ENCODE results near the gene ERICH6B. TPM values are rescaled to one million over a fixed set of nuclear protein-coding genes. Genes with fewer than 3 reads are reported as not detected.
"Not testable (repeated sequence)": the region's sequence is repeated elsewhere in the genome, so short reads cannot be mapped to it uniquely, and the experiment has no call there.

ERICH6B gene
- total RNA-seq, 2 donors from 2014 or later = not detected

DNA sequence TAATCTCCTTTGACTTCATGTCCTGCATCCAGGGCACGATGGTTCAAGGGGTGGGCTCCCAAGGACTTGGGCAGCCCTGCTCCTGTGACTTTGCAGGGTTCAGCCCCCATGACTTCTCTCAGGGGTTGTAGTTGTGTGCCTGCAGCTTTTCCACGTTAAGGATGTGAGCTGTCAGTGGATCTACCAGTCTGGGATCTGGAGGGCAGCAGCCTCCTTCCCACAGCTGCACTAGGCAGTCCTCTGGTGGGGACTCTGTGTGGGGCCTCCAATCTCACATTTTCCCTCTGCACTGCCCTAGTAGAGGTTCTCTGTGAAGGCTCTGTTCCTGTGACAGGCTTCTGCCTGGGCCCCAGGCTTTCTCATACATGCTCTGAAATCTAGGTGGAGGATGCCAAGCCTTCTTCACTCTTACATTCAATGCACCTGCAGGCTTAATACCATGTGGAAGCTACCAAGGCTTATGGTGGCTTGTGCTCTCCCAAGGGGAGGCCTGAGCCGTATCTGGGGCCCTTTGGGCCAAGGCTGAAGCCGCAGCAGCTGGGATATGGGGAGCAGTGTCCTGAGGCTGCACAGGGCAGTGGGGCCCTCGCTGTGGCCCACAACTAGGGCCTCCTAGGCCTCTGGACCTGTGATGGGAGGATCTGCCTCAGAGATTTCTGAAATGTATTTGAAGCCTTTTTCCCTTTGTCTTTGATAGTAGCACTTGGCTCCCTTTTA, 39.3 kb upstream of the ERICH6B start:
- no peaks in the 10 kb centered on the region for H3K27me3 ChIP-seq
- no peak overlapping the region for H3K4me3 ChIP-seq
- H3K36me3 ChIP-seq (replicated peaks in 1 of 2; ENCODE audit: insufficient read depth in 1 of 2, low read depth in 2 of 2) = no peaks in the 10 kb centered on the region
- 74 to 77% methylated on average over 4 to 5 of the region's 5 CpGs for WGBS, 2 donors
- no peak overlapping the region for H3K27ac ChIP-seq
- H3K4me1 ChIP-seq = no peaks in the 10 kb centered on the region
- ATAC-seq (no peak), DNase-seq (no peak)
- intact Hi-C loops (cut with DNase I) = no loop called here
- TF ChIP-seq POLR2A (IDR thresholded peaks at IDR 0.05) = no peak
- TF ChIP-seq, protein P1, sequence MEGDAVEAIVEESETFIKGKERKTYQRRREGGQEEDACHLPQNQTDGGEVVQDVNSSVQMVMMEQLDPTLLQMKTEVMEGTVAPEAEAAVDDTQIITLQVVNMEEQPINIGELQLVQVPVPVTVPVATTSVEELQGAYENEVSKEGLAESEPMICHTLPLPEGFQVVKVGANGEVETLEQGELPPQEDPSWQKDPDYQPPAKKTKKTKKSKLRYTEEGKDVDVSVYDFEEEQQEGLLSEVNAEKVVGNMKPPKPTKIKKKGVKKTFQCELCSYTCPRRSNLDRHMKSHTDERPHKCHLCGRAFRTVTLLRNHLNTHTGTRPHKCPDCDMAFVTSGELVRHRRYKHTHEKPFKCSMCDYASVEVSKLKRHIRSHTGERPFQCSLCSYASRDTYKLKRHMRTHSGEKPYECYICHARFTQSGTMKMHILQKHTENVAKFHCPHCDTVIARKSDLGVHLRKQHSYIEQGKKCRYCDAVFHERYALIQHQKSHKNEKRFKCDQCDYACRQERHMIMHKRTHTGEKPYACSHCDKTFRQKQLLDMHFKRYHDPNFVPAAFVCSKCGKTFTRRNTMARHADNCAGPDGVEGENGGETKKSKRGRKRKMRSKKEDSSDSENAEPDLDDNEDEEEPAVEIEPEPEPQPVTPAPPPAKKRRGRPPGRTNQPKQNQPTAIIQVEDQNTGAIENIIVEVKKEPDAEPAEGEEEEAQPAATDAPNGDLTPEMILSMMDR (IDR thresholded peaks at IDR 0.05) = no peak
- no peaks in the 10 kb centered on the region for H3K9me3 ChIP-seq

GRCh38 chr13:45645263-45645662, 29.7 kb upstream of the ERICH6B start:
- WGBS, 2 donors = 68% methylated on average over 16 of the region's 17 CpGs; no CpG with 5 or more reads in 1 of the 2 donors
- intact Hi-C loops (cut with DNase I); ATAC-seq: not testable (repeated sequence)

DNA sequence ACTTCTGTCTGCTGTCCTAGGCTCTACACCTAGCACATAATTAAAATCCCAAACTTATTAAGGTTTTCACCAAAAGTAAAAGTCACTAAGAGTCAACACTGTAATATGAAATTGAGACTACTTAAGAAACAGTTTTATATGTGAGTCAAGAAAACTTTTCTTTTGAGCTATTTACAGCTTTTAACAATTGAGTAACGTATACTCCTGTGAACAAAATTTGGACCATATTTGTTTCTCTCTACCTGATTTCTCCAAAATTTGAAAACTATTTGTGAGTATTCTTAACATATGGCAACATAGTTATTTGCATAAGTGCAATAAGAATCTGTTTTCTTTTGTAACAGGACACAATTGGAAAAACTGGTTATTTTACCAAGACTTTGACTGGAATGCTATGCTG, 26.6 kb upstream of the ERICH6B start:
- H3K36me3 ChIP-seq (replicated peaks in 1 of 2; ENCODE audit: insufficient read depth in 1 of 2, low read depth in 2 of 2); H3K4me3 ChIP-seq; H3K9me3 ChIP-seq; H3K27ac ChIP-seq; H3K4me1 ChIP-seq; intact Hi-C loops (cut with DNase I); ATAC-seq; H3K27me3 ChIP-seq; DNase-seq: not testable (repeated sequence)
- 91 to 93% methylated on average over 1 of the region's 1 CpG for WGBS, 2 donors

More at GRCh38 chr13:45645263-45645662, 29.7 kb upstream of the ERICH6B start:
- not testable (repeated sequence) for H3K27me3 ChIP-seq; H3K27ac ChIP-seq; H3K4me3 ChIP-seq; H3K36me3 ChIP-seq (replicated peaks in 1 of 2; ENCODE audit: insufficient read depth in 1 of 2, low read depth in 2 of 2); H3K4me1 ChIP-seq; H3K9me3 ChIP-seq; DNase-seq

DNA sequence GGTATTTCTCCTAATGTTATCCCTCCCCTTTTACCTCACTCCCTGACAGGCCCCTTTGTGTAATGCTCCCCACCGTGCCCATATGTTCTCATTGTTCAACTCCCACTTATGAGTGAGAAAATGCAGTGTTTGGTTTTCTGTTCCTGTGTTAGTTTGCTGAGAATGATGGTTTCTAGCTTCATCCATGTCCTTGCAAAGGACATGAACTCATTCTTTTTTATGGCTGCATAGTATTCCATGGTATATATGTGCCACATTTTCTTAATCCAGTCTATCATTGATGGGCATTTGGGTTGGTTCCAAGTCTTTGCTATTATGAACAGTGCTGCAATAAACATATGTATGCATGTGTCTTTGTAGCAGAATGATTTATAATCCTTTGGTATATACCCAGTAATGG, 19.8 kb upstream of the ERICH6B start:
- H3K36me3 ChIP-seq (replicated peaks in 1 of 2; ENCODE audit: insufficient read depth in 1 of 2, low read depth in 2 of 2); DNase-seq; intact Hi-C loops (cut with DNase I); H3K4me3 ChIP-seq; H3K4me1 ChIP-seq; ATAC-seq; H3K27me3 ChIP-seq; H3K27ac ChIP-seq; H3K9me3 ChIP-seq: not testable (repeated sequence)
- 88 to 93% methylated on average over 1 of the region's 1 CpG for WGBS, 2 donors

- no peaks in the 10 kb centered on the region for H3K27me3 ChIP-seq
- ATAC-seq = no peak
- H3K4me3 ChIP-seq = no peak overlapping the region
- DNase-seq = no peak
- H3K9me3 ChIP-seq = no peaks in the 10 kb centered on the region
- TF ChIP-seq POLR2A (IDR thresholded peaks at IDR 0.05) = no peak
- TF ChIP-seq, protein P1 (IDR thresholded peaks at IDR 0.05) = no peak
- no peak overlapping the region for H3K27ac ChIP-seq
- no peaks in the 10 kb centered on the region for H3K4me1 ChIP-seq
- intact Hi-C loops (cut with DNase I) = no loop called here
- 69 to 71% methylated on average over 7 of the region's 7 CpGs for WGBS, 2 donors
- no peaks in the 10 kb centered on the region for H3K36me3 ChIP-seq (replicated peaks in 1 of 2; ENCODE audit: insufficient read depth in 1 of 2, low read depth in 2 of 2)
These were observed 15.3 kb upstream of the ERICH6B start for GRCh38 chr13:45630791-45631190.

DNA sequence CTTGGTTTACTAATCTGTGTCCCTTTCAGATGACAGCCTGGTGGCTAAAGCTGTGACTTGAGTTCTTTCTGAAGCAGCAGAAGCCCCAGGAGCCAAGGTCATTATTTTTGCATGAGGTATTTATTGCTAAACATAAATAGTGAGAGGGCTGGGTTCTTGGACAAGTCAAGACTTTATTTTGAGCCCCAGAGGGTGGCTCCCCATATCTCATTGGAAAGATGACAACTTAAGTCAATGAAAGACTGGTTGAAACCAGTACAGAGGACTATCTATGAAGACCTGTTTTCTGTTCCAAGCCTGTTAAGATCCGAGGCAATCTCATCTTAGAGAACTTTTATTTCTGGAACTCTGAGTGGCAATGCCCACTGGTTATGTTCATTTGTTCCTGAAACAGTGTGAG, 14.4 kb upstream of the ERICH6B start:
- Histone ChIP-seq H3K4me1 (no peaks in the 10 kb centered on the region), H3K9me3 (no peaks in the 10 kb centered on the region), H3K4me3 (no peak overlapping the region), H3K36me3 (replicated peaks in 1 of 2; ENCODE audit: insufficient read depth in 1 of 2, low read depth in 2 of 2) (no peaks in the 10 kb centered on the region), H3K27me3 (no peaks in the 10 kb centered on the region), H3K27ac (no peak overlapping the region)
- ATAC-seq (no peak), DNase-seq (no peak)
- 69 to 71% methylated on average over 1 of the region's 1 CpG for WGBS, 2 donors
- intact Hi-C loops (cut with DNase I) = no loop called here
- TF ChIP-seq POLR2A (IDR thresholded peaks at IDR 0.05) = no peak
- TF ChIP-seq, protein P1 (IDR thresholded peaks at IDR 0.05) = no peak
